Esophagus squamous epithelium (tissue), 5 donors: Measurements from ENCODE around the gene DSCAML1. TPM values are rescaled to one million over a fixed set of nuclear protein-coding genes. Genes with fewer than 3 reads are reported as not detected.

Experiments
- DNase-seq: peaks from one replicate; lab custom pipeline; 2025; lab: John Stamatoyannopoulos, UW
- H3K27ac ChIP-seq, 4 donors: fragments of 200-600 bp; sonication (generic); one replicate each; pipeline ENCODE4 v1.5.1; 2016 to 2019; ENCODE audit warnings: mild to moderate bottlenecking in 1 of 4
- H3K27me3 ChIP-seq, 4 donors: fragments of 200-600 bp; sonication (generic); 1 replicate in 3 of 4; 2 replicates in 1 of 4; pipeline versions ENCODE4 v1.5.1 to v1.6.0; 2017 to 2021; ENCODE audit warnings: antibody characterized with exemption in 1 of 4
- H3K36me3 ChIP-seq, 3 donors: fragments of 200-600 bp; sonication (generic); one replicate each; pipeline ENCODE4 v1.5.1; 2016 to 2019
- H3K4me1 ChIP-seq, 3 donors: fragments of 200-600 bp; sonication (generic); one replicate each; pipeline ENCODE4 v1.5.1; 2017 to 2019
- H3K4me3 ChIP-seq, 4 donors: fragments of 200-600 bp; sonication (generic); 1 replicate in 3 of 4; 2 replicates in 1 of 4; pipeline ENCODE4 v1.5.1; 2016 to 2019; ENCODE audit warnings: mild to moderate bottlenecking in 2 of 4, moderate library complexity in 1 of 4
- H3K9me3 ChIP-seq, 3 donors: fragments of 200-600 bp; sonication (generic); one replicate each; pipeline ENCODE4 v1.5.1; 2016 to 2019
- POLR2A ChIP-seq, 4 donors: fragments of 450-650 bp; IDR thresholded peaks; one replicate each; pipeline ENCODE4 v1.6.1; 2017; ENCODE audit warnings: antibody characterized with exemption in 4 of 4, mild to moderate bottlenecking in 4 of 4, moderate library complexity in 3 of 4
- WGBS, 2 donors: methylation state at CpG; one replicate each; pipeline ENCODE4 v1.1.5; 2018; 5-methylcytosine and 5-hydroxymethylcytosine counted together
- intact Hi-C: fragments of 100-400 bp; cut with DNase I; formaldehyde crosslinking; loops from one replicate; pipeline ENCODE4 v1.15.0; 2022
- total RNA-seq, 4 donors: library from RNA; depleted of rRNA; stranded (reverse); fragments of >200 nt; gene quantifications; one replicate each; pipeline ENCODE4 v1.1.0, GENCODE V29; 2016
- TF ChIP-seq, protein P1 (sequence below), 6 experiments: fragments of 450-650 bp in 4 of 6; fragments of 200-600 bp in 2 of 6; sonication (generic) in 2 of 6; IDR thresholded peaks; one replicate each; pipeline ENCODE4 v1.5.1; 2016 to 2019; ENCODE audit warnings: antibody characterized with exemption in 6 of 6, mild to moderate bottlenecking in 4 of 6, moderate library complexity in 4 of 6
- donor health status: DM: yes; HTN: yes; CAD: no.

Gene DSCAML1
- total RNA-seq, 4 donors from 2014 or later = 0.04 to 0.19 TPM; not detected in 2

- H3K27me3 ChIP-seq = peaks cover 0 to 17% (median 0%) of the 10 kb centered on the region in 4 donors
- no peak for DNase-seq
- peaks cover 0 to 15% (median 0%) of the 10 kb centered on the region in 3 donors for H3K9me3 ChIP-seq
- H3K4me3 ChIP-seq = no peak overlapping the region
- no peak overlapping the region for H3K27ac ChIP-seq
- WGBS, 2 donors = 51 to 66% methylated on average over 2 to 3 of the region's 4 CpGs
- no peak for TF ChIP-seq POLR2A (IDR thresholded peaks at IDR 0.05)
- TF ChIP-seq, protein P1, sequence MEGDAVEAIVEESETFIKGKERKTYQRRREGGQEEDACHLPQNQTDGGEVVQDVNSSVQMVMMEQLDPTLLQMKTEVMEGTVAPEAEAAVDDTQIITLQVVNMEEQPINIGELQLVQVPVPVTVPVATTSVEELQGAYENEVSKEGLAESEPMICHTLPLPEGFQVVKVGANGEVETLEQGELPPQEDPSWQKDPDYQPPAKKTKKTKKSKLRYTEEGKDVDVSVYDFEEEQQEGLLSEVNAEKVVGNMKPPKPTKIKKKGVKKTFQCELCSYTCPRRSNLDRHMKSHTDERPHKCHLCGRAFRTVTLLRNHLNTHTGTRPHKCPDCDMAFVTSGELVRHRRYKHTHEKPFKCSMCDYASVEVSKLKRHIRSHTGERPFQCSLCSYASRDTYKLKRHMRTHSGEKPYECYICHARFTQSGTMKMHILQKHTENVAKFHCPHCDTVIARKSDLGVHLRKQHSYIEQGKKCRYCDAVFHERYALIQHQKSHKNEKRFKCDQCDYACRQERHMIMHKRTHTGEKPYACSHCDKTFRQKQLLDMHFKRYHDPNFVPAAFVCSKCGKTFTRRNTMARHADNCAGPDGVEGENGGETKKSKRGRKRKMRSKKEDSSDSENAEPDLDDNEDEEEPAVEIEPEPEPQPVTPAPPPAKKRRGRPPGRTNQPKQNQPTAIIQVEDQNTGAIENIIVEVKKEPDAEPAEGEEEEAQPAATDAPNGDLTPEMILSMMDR (IDR thresholded peaks at IDR 0.05) = no peak
- intact Hi-C loops = loop anchor here (10.0 kb wide), 1 partner anchor 200 kb away; no protein-coding TSS in a partner anchor
- H3K36me3 ChIP-seq = no peaks in the 10 kb centered on the region
- H3K4me1 ChIP-seq = no peaks in the 10 kb centered on the region
Observed at GRCh38 chr11:117625237-117625636, 171.8 kb downstream of the DSCAML1 start.

DNA sequence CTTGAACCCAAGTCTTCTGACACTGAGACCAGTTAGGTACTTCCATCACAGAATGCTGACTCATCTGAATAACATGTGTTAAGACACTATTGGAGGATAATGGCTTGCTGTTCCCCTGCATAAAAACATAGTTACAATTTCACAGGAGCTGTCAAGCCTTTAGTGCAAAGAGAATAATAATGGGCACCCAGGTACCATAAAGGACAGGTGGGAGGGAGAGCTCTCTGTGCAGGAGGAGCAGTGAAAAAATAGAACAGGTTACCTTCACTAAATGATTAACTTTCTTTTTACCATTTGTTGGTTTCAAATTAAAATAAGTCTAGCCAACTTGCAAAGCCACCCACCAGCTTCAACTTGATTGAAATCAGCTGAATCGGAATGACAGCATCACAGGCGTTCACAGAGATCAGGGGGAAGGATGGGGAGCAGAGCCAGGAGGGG, 173.2 kb downstream of the DSCAML1 start:
- Histone ChIP-seq H3K36me3 (no peaks in the 10 kb centered on the region), H3K9me3 (peaks cover 0 to 15% (median 0%) of the 10 kb centered on the region in 3 donors), H3K27me3 (peaks cover 0 to 27% (median 0%) of the 10 kb centered on the region in 4 donors), H3K4me1 (no peaks in the 10 kb centered on the region), H3K27ac (no peak overlapping the region), H3K4me3 (no peak overlapping the region)
- 54 to 80% methylated on average over 2 of the region's 2 CpGs for WGBS, 2 donors
- no peak for TF ChIP-seq POLR2A (IDR thresholded peaks at IDR 0.05)
- TF ChIP-seq, protein P1 (IDR thresholded peaks at IDR 0.05) = no peak
- no peak for DNase-seq
- intact Hi-C loops = loop anchor here (10.0 kb wide), 1 partner anchor 199 kb away; no protein-coding TSS in a partner anchor

- intact Hi-C loops = loop anchor here (10.0 kb wide), 1 partner anchor 196 kb away; no protein-coding TSS in a partner anchor
- Histone ChIP-seq H3K27ac (no peak overlapping the region), H3K9me3 (peaks cover 0 to 15% (median 0%) of the 10 kb centered on the region in 3 donors), H3K27me3 (peaks cover 0 to 24% (median 0%) of the 10 kb centered on the region in 4 donors), H3K4me3 (no peak overlapping the region), H3K36me3 (no peaks in the 10 kb centered on the region), H3K4me1 (no peaks in the 10 kb centered on the region)
- no peak for DNase-seq
- TF ChIP-seq POLR2A (IDR thresholded peaks at IDR 0.05) = no peak
- TF ChIP-seq, protein P1 (IDR thresholded peaks at IDR 0.05) = peak in 4 of 6 experiments; percentile 9 to 55 (median 25)
Observed at GRCh38 chr11:117621226-117621625, 175.8 kb downstream of the DSCAML1 start.

DNA sequence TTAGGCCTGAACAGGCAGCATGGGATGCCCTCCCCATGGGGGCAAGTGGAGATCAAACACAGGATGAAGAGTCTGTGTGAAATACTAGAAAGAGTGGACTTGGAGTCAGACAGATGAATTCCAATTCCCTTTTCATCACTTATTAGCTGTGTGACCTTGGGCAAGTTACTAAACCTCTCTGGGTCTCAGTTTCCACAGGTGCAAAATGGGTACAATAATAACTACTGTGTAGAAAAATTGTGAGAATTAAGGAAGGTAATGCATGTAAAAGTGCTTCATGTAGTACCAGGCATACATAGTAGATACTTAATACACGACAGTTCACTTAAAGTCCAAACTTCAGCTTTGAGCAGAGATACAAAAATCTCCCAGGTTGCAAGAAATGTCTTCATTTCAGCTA, 176.4 kb downstream of the DSCAML1 start:
- H3K4me1 ChIP-seq = no peaks in the 10 kb centered on the region
- H3K4me3 ChIP-seq = no peak overlapping the region
- peaks cover 0 to 25% (median 0%) of the 10 kb centered on the region in 4 donors for H3K27me3 ChIP-seq
- H3K36me3 ChIP-seq = no peaks in the 10 kb centered on the region
- peaks cover 0 to 15% (median 0%) of the 10 kb centered on the region in 3 donors for H3K9me3 ChIP-seq
- intact Hi-C loops = loop anchor here (10.0 kb wide), 1 partner anchor 196 kb away; no protein-coding TSS in a partner anchor
- TF ChIP-seq, protein P1 (IDR thresholded peaks at IDR 0.05) = no peak
- TF ChIP-seq POLR2A (IDR thresholded peaks at IDR 0.05) = no peak
- no peak for DNase-seq
- H3K27ac ChIP-seq = no peak overlapping the region
- 88 to 100% methylated on average over 1 of the region's 1 CpG for WGBS, 2 donors

DNA sequence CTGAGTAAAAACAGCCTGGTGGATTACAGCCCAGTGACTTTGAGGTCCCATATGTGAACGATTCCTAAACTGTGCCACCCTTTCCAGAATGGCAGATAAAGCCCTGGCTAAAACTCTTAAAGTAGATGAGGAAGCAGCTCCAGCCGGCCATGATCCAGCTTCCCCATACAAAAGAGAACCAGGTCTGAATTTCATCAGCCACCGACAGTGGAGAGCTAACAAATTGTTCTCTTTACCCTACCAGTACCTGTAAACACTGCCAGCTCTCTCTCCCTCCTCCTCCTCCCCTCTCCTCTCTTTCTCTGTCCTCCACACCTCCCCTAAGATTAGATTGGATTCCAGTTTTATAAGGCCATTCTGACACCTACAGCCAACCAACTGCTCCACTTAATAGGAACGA, 176.9 kb downstream of the DSCAML1 start:
- Histone ChIP-seq H3K36me3 (no peaks in the 10 kb centered on the region), H3K4me3 (no peak overlapping the region), H3K9me3 (peaks cover 0 to 15% (median 0%) of the 10 kb centered on the region in 3 donors), H3K4me1 (no peaks in the 10 kb centered on the region), H3K27ac (no peak overlapping the region), H3K27me3 (peaks cover 0 to 29% (median 0%) of the 10 kb centered on the region in 4 donors)
- no peak for DNase-seq
- intact Hi-C loops = loop anchor here (10.0 kb wide), 1 partner anchor 195 kb away; no protein-coding TSS in a partner anchor
- WGBS, 2 donors = 29 to 39% methylated on average over 4 of the region's 4 CpGs
- TF ChIP-seq, protein P1 (IDR thresholded peaks at IDR 0.05) = no peak
